Tibial artery (tissue), 4 donors: ENCODE data around the gene TENM3.

ENCODE experiments used
- DNase-seq, 2 donors: peaks; one replicate each; pipeline ENCODE4 v3.0.0-alpha.2; 2019
- H3K27ac ChIP-seq, 2 donors: fragments of 200-600 bp; sonication (generic) in 1 of 2; 1 replicate in 1 of 2; 2 replicates in 1 of 2; pipeline ENCODE4 v1.5.1; 2018 to 2019; ENCODE audit warnings: mild to moderate bottlenecking in 1 of 2
- H3K27me3 ChIP-seq, 2 donors: fragments of 200-600 bp; sonication (generic) in 1 of 2; one replicate each; pipeline versions ENCODE4 v1.5.1 to v1.6.0; 2016 to 2019
- H3K36me3 ChIP-seq, 3 donors: fragments of 200-600 bp; sonication (generic) in 2 of 3; one replicate each; pipeline ENCODE4 v1.5.1; 2016 to 2019; ENCODE audit warnings: mild to moderate bottlenecking in 2 of 3
- H3K4me1 ChIP-seq, 4 donors: fragments of 200-600 bp; sonication (generic) in 2 of 4; 1 replicate in 3 of 4; 2 replicates in 1 of 4; pipeline ENCODE4 v1.5.1; 2016 to 2019
- H3K4me3 ChIP-seq, 2 donors: fragments of 200-600 bp; sonication (generic) in 1 of 2; 1 replicate in 1 of 2; 2 replicates in 1 of 2; pipeline ENCODE4 v1.5.1; 2018 to 2019; ENCODE audit warnings: mild to moderate bottlenecking in 2 of 2
- H3K9me3 ChIP-seq, 3 donors: fragments of 200-600 bp; sonication (generic) in 1 of 3; one replicate each; pipeline ENCODE4 v1.5.1; 2016 to 2019
- intact Hi-C: fragments of 100-400 bp; cut with DNase I; formaldehyde crosslinking; loops from one replicate; pipeline ENCODE4 v1.15.0; 2023; ENCODE audit warnings: low total_unique reads
- TF ChIP-seq, protein P1 (sequence below), 2 experiments: fragments of 200-600 bp in 1 of 2; fragments of 450-650 bp in 1 of 2; IDR thresholded peaks; one replicate each; pipeline ENCODE4 v1.5.1; 2017 to 2019; ENCODE audit warnings: antibody characterized with exemption in 2 of 2, mild to moderate bottlenecking in 1 of 2, moderate library complexity in 1 of 2

TENM3 gene

GRCh38 chr4:182730791-182731190, 487.6 kb downstream of the TENM3 start:
- Histone ChIP-seq H3K4me3 (no peak overlapping the region), H3K27ac (no peak overlapping the region), H3K9me3 (no peaks in the 10 kb centered on the region), H3K4me1 (no peaks in the 10 kb centered on the region), H3K27me3 (no peaks in the 10 kb centered on the region), H3K36me3 (no peaks in the 10 kb centered on the region)
- no peak for DNase-seq
- TF ChIP-seq, protein P1, sequence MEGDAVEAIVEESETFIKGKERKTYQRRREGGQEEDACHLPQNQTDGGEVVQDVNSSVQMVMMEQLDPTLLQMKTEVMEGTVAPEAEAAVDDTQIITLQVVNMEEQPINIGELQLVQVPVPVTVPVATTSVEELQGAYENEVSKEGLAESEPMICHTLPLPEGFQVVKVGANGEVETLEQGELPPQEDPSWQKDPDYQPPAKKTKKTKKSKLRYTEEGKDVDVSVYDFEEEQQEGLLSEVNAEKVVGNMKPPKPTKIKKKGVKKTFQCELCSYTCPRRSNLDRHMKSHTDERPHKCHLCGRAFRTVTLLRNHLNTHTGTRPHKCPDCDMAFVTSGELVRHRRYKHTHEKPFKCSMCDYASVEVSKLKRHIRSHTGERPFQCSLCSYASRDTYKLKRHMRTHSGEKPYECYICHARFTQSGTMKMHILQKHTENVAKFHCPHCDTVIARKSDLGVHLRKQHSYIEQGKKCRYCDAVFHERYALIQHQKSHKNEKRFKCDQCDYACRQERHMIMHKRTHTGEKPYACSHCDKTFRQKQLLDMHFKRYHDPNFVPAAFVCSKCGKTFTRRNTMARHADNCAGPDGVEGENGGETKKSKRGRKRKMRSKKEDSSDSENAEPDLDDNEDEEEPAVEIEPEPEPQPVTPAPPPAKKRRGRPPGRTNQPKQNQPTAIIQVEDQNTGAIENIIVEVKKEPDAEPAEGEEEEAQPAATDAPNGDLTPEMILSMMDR (IDR thresholded peaks at IDR 0.05): no peak
- intact Hi-C loops: no loop called here

DNA sequence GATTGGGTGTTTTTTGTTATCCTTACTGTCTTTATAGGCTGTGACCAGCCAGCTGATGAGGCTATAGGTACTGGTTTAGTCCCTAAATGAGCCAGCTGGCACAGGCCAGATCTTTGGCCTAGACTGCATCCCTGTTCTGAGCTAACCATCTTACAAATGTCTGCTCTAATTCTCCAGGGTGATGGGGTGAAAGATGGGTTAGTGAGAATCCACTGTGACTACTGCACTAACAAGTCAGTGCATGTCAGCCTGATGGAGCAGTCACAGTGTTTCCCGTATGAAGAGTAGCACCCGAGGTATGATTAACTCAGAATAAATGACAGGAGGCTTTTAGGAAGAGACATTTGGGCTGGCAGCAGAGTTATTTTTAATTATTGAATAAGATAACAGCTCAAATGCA, 493.0 kb downstream of the TENM3 start:
- Histone ChIP-seq H3K27ac (no peak overlapping the region), H3K36me3 (no peaks in the 10 kb centered on the region), H3K4me3 (no peak overlapping the region), H3K9me3 (no peaks in the 10 kb centered on the region), H3K27me3 (no peaks in the 10 kb centered on the region), H3K4me1 (no peaks in the 10 kb centered on the region)
- TF ChIP-seq, protein P1 (IDR thresholded peaks at IDR 0.05): no peak
- no peak for DNase-seq
- intact Hi-C loops: no loop called here

DNA sequence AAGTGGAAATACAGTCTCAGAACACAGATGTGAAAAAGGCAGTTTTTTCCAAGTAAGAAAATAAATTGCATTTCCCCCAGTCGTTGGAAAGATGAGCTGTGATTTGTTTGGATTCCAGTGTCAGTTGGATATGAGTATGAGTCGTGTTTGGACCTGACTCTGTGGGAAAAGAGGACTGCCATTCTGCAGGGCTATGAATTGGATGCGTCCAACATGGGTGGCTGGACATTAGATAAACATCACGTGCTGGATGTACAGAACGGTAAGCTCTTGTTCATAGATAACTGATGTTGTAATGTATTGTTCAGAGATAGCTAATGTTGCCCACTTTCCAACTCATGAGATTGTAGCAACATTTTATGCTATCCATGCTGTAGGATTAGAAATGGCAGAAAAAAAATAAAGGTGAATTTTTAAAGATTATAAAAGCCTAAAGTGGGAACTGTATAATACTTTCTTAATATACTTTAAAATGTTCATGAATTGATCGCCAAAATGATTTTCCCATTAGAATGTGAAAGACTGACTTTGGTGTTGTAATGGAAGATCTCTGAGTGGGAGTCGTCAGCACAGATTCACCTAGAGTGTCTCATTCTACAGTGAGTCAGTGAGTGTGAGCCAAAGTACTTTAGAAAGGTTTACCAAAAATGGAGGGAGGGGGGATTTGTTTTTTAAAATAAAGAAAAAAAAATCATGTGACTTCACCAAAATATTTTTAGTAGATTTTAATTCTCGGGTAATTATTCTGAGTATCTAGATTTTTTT, 495.3 kb downstream of the TENM3 start:
- DNase-seq: no peak
- Histone ChIP-seq H3K36me3 (no peaks in the 10 kb centered on the region), H3K27me3 (no peaks in the 10 kb centered on the region), H3K4me1 (no peaks in the 10 kb centered on the region), H3K9me3 (no peaks in the 10 kb centered on the region), H3K4me3 (no peak overlapping the region), H3K27ac (no peak overlapping the region)
- TF ChIP-seq, protein P1 (IDR thresholded peaks at IDR 0.05): no peak
- intact Hi-C loops: no loop called here

DNA sequence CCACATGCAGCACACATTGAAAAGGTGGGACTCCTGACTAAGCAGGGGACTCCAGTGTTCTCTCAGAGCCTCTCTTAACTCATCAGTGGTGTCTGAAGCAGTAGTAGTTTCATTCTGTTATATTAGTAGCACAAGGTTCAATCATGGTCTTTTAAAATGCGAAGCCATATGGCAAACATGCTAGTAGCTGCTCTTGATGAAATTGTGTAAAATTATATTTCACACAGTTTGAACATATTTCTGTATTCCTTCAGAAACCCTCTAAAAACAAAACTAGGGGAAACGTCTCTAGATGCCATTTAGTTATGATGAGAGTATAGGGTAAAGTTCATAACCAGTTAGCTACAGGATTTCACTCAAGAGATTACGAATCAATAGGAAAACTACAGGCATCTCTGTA, 497.1 kb downstream of the TENM3 start:
- TF ChIP-seq, protein P1 (IDR thresholded peaks at IDR 0.05): no peak
- H3K4me1 ChIP-seq: no peaks in the 10 kb centered on the region
- no peak for DNase-seq
- H3K9me3 ChIP-seq: no peaks in the 10 kb centered on the region
- no peaks in the 10 kb centered on the region for H3K27me3 ChIP-seq
- no peak overlapping the region for H3K27ac ChIP-seq
- intact Hi-C loops: no loop called here
- no peaks in the 10 kb centered on the region for H3K36me3 ChIP-seq
- H3K4me3 ChIP-seq: no peak overlapping the region

DNA sequence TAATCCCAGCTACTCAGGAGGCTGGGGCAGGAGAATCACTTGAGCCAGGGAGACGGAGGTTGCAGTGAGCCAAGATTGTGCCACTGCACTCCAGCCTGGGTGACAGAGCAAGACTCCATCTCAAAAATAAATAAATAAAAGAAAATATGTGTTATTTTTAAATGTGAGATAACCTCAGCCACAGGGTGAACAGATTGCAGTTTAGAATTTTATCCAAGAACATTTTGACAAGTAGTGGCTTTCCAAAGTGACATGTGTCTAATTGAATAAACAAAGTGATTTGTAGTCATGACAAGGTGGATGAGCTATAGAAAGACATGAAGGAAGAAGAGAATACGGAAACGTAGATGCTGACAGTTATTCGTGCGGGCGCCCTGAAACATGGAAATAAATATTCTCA, 497.9 kb downstream of the TENM3 start:
- intact Hi-C loops: no loop called here
- no peaks in the 10 kb centered on the region for H3K9me3 ChIP-seq
- DNase-seq: no peak
- no peak overlapping the region for H3K4me3 ChIP-seq
- H3K27me3 ChIP-seq: no peaks in the 10 kb centered on the region
- no peaks in the 10 kb centered on the region for H3K4me1 ChIP-seq
- TF ChIP-seq, protein P1 (IDR thresholded peaks at IDR 0.05): no peak
- H3K27ac ChIP-seq: no peak overlapping the region
- H3K36me3 ChIP-seq: no peaks in the 10 kb centered on the region
